ENCODE measurements around the gene LRMDA. TPM values are rescaled to one million over a fixed set of nuclear protein-coding genes. Genes with fewer than 3 reads are reported as not detected.

Gene LRMDA
- total and polyA plus RNA-seq, 2 of the 13 experiments (the other 11 are each of a cell fraction or from before 2014, with no cell fraction given), result 13.4 to 22.0 TPM

DNA sequence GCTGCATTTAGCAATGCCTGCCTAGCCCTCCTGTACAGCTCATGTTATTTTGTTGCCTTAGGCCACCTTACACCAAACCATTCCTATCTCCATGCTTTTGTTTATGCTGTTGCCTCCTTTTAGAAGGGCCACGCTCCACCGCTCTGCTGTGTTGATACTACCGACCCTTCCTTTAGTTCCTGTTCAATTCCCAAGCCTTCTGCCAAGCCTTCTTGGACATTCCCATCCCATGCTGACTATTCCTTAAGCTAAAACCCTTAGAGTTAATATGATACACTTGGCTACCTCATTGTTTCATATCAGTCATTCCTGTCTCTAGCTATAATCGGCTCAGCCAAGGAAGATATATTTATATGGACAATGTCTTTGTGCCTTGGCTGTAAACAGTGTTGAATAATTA lies 705.5 kb downstream of the LRMDA start (continued):
- TF ChIP-seq, protein P1, sequence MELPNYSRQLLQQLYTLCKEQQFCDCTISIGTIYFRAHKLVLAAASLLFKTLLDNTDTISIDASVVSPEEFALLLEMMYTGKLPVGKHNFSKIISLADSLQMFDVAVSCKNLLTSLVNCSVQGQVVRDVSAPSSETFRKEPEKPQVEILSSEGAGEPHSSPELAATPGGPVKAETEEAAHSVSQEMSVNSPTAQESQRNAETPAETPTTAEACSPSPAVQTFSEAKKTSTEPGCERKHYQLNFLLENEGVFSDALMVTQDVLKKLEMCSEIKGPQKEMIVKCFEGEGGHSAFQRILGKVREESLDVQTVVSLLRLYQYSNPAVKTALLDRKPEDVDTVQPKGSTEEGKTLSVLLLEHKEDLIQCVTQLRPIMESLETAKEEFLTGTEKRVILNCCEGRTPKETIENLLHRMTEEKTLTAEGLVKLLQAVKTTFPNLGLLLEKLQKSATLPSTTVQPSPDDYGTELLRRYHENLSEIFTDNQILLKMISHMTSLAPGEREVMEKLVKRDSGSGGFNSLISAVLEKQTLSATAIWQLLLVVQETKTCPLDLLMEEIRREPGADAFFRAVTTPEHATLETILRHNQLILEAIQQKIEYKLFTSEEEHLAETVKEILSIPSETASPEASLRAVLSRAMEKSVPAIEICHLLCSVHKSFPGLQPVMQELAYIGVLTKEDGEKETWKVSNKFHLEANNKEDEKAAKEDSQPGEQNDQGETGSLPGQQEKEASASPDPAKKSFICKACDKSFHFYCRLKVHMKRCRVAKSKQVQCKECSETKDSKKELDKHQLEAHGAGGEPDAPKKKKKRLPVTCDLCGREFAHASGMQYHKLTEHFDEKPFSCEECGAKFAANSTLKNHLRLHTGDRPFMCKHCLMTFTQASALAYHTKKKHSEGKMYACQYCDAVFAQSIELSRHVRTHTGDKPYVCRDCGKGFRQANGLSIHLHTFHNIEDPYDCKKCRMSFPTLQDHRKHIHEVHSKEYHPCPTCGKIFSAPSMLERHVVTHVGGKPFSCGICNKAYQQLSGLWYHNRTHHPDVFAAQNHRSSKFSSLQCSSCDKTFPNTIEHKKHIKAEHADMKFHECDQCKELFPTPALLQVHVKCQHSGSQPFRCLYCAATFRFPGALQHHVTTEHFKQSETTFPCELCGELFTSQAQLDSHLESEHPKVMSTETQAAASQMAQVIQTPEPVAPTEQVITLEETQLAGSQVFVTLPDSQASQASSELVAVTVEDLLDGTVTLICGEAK (IDR thresholded peaks at IDR 0.05), result no peak
- TF ChIP-seq, protein P1 (CRISPR knock-in tag; IDR thresholded peaks at IDR 0.05), result no peak
- TF ChIP-seq TEAD3 (CRISPR knock-in tag; optimal IDR thresholded peaks at IDR 0.05; ENCODE audit: borderline replicate concordance) (no peak), SKI (IDR thresholded peaks at IDR 0.05; ENCODE audit: partially characterized antibody) (no peak), RORA (CRISPR knock-in tag; IDR thresholded peaks at IDR 0.05) (no peak)
- TF ChIP-seq, protein P2, sequence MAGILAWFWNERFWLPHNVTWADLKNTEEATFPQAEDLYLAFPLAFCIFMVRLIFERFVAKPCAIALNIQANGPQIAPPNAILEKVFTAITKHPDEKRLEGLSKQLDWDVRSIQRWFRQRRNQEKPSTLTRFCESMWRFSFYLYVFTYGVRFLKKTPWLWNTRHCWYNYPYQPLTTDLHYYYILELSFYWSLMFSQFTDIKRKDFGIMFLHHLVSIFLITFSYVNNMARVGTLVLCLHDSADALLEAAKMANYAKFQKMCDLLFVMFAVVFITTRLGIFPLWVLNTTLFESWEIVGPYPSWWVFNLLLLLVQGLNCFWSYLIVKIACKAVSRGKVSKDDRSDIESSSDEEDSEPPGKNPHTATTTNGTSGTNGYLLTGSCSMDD (CRISPR knock-in tag; IDR thresholded peaks at IDR 0.05), result no peak
- TF ChIP-seq, protein P3, sequence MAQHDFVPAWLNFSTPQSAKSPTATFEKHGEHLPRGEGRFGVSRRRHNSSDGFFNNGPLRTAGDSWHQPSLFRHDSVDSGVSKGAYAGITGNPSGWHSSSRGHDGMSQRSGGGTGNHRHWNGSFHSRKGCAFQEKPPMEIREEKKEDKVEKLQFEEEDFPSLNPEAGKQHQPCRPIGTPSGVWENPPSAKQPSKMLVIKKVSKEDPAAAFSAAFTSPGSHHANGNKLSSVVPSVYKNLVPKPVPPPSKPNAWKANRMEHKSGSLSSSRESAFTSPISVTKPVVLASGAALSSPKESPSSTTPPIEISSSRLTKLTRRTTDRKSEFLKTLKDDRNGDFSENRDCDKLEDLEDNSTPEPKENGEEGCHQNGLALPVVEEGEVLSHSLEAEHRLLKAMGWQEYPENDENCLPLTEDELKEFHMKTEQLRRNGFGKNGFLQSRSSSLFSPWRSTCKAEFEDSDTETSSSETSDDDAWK (CRISPR knock-in tag; IDR thresholded peaks at IDR 0.05), result no peak

Measured in HepG2 (cell line).